Measurements from ENCODE around the gene ACAD10.

- no peak for TF ChIP-seq CTCF (IDR thresholded peaks at IDR 0.05)
- no peak for TF ChIP-seq MXD4 (CRISPR knock-in tag; IDR thresholded peaks at IDR 0.05; ENCODE audit: borderline replicate concordance)
- TF ChIP-seq ATF3 (CRISPR knock-in tag; conservative IDR thresholded peaks at IDR 0.05) = no peak
- TF ChIP-seq IRF2 (CRISPR knock-in tag; IDR thresholded peaks at IDR 0.05; ENCODE audit: borderline replicate concordance, low read depth) = no peak
- no peak for TF ChIP-seq FOXJ3 (CRISPR knock-in tag; IDR thresholded peaks at IDR 0.05; ENCODE audit: borderline replicate concordance)
- TF ChIP-seq SMAD3 (CRISPR knock-in tag; IDR thresholded peaks at IDR 0.05; ENCODE audit: borderline replicate concordance) = no peak
- no peak for TF ChIP-seq PREB (CRISPR knock-in tag; IDR thresholded peaks at IDR 0.05; ENCODE audit: borderline replicate concordance)
- no peak for TF ChIP-seq NFATC4 (CRISPR knock-in tag; IDR thresholded peaks at IDR 0.05)
These were observed 70.8 kb downstream of the ACAD10 start for GRCh38 chr12:111756681-111757080.
